Panc1 (cell line): ENCODE results near the gene ZNF620.

Source experiments
- POLR2AphosphoS5 ChIP-seq: IDR thresholded peaks from 2 replicates; pipeline ENCODE4 v1.6.1; 2012; ENCODE audit warnings: mild to moderate bottlenecking, low read depth, low read length, moderate library complexity
- SIN3A ChIP-seq: IDR thresholded peaks from 2 replicates; pipeline ENCODE4 v1.6.1; 2012; ENCODE audit warnings: low read depth, mild to moderate bottlenecking, low read length, moderate library complexity, borderline replicate concordance; ENCODE audit not compliant: insufficient read depth
- TCF7L2 ChIP-seq: IDR thresholded peaks from 2 replicates; pipeline ENCODE4 v1.6.1; 2011; ENCODE audit warnings: mild to moderate bottlenecking, low read depth, low read length, inconsistent platforms
- TF ChIP-seq, protein P1 (sequence below): fragments of 450-650 bp; IDR thresholded peaks from 2 replicates; pipeline ENCODE4 v1.5.1; 2017; ENCODE audit warnings: mild to moderate bottlenecking

DNA sequence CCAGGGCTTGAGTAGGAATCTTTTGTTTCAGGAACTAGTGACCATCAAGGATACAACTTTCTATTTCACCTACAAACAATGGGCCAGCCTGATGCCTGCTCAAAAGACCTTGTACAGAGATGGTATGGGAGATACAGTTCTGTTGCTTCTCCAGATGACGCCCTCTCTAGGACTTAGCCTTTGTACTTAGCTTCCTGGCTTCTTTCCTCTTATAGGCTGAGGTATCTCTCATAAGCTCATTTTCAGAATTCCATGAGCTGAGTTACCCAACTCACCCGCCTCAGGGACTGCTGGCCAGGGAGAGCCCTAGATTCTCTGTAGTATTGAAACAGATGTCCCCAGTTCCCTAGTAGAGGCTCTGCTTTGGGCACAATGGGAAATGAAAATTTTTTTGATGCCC lies 8.6 kb upstream of the ZNF620 start:
- TF ChIP-seq, protein P1, sequence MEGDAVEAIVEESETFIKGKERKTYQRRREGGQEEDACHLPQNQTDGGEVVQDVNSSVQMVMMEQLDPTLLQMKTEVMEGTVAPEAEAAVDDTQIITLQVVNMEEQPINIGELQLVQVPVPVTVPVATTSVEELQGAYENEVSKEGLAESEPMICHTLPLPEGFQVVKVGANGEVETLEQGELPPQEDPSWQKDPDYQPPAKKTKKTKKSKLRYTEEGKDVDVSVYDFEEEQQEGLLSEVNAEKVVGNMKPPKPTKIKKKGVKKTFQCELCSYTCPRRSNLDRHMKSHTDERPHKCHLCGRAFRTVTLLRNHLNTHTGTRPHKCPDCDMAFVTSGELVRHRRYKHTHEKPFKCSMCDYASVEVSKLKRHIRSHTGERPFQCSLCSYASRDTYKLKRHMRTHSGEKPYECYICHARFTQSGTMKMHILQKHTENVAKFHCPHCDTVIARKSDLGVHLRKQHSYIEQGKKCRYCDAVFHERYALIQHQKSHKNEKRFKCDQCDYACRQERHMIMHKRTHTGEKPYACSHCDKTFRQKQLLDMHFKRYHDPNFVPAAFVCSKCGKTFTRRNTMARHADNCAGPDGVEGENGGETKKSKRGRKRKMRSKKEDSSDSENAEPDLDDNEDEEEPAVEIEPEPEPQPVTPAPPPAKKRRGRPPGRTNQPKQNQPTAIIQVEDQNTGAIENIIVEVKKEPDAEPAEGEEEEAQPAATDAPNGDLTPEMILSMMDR: no peak
- TF ChIP-seq SIN3A: no peak
- TF ChIP-seq TCF7L2: no peak
- no peak for TF ChIP-seq POLR2AphosphoS5
